Glutamatergic neuron (in vitro differentiated cells): ENCODE results near the gene TMEM242. TPM values are rescaled to one million over a fixed set of nuclear protein-coding genes. Genes with fewer than 3 reads are reported as not detected.

Source experiments
- DNase-seq: peaks from one replicate; pipeline ENCODE4 v3.0.0; 2022
- H3K27ac Mint-ChIP-seq: one replicate; pipeline ENCODE4 v1.8.0; 2020; ENCODE audit warnings: mild to moderate bottlenecking, mixed read lengths, inconsistent platforms; ENCODE audit not compliant: unreplicated experiment
- H3K27me3 Mint-ChIP-seq: one replicate; pipeline ENCODE4 v1.8.0; 2020; ENCODE audit warnings: mild to moderate bottlenecking, moderate library complexity, mixed read lengths, inconsistent platforms; ENCODE audit not compliant: unreplicated experiment
- H3K36me3 Mint-ChIP-seq: one replicate; pipeline ENCODE4 v1.8.0; 2020; ENCODE audit warnings: mild to moderate bottlenecking, mixed read lengths, inconsistent platforms; ENCODE audit not compliant: unreplicated experiment
- H3K4me1 Mint-ChIP-seq: one replicate; pipeline ENCODE4 v1.8.0; 2020; ENCODE audit warnings: mild to moderate bottlenecking, low read depth, mixed read lengths, inconsistent platforms; ENCODE audit not compliant: unreplicated experiment
- H3K4me3 Mint-ChIP-seq: one replicate; pipeline ENCODE4 v1.8.0; 2020; ENCODE audit warnings: mild to moderate bottlenecking, mixed read lengths, inconsistent platforms; ENCODE audit not compliant: unreplicated experiment
- H3K9me3 Mint-ChIP-seq: one replicate; pipeline ENCODE4 v1.8.0; 2020; ENCODE audit warnings: mild to moderate bottlenecking, moderate library complexity, mixed read lengths, inconsistent platforms; ENCODE audit not compliant: unreplicated experiment
- total RNA-seq: library from RNA; stranded (reverse); fragmentation: NEBNext Ultra II Directional; extraction: Animal tissue kit (Norgen Biotek cat#: 25700); gene quantifications from one replicate; pipeline ENCODE4 v1.2.1, GENCODE V29; 2021; ENCODE audit not compliant: unreplicated experiment
- TF ChIP-seq, protein P1 (sequence below): fragments of 200-600 bp; sonication (generic); IDR thresholded peaks from one replicate; pipeline ENCODE4 v1.5.0; 2021; ENCODE audit not compliant: partially characterized antibody, unreplicated experiment

The TMEM242 gene
- total RNA-seq, 1 donor from 2014 or later, result 19.7 TPM

DNA sequence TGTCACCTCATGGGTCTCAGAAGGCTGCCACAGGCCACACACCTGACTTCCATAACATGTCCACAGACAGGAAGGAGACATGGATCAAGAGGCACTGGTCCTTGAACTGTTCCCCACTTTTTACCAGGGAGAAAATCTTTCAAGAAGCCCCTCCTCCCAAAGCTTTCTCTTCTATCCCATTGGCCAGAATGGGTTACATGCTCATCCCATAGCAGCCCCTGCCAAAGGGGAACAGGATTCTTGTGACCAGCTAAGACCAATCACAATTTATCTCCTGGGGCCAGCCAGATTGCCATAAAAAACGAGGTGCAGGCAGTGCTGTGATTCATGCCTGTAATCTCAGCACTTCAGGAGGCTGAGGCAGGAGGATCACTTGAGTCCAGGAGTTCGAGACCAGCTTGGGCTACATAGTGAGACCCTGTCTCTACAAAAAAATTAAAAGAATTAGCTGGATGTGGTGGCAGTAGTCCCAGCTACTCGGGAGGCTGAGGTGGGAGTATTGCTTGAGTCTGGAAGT lies 59.4 kb downstream of the TMEM242 start:
- peaks cover 5% of the 10 kb centered on the region for H3K4me1 Mint-ChIP-seq
- no peaks in the 10 kb centered on the region for H3K36me3 Mint-ChIP-seq
- no peak overlapping the region for H3K27ac Mint-ChIP-seq
- no peak overlapping the region for H3K4me3 Mint-ChIP-seq
- TF ChIP-seq, protein P1, sequence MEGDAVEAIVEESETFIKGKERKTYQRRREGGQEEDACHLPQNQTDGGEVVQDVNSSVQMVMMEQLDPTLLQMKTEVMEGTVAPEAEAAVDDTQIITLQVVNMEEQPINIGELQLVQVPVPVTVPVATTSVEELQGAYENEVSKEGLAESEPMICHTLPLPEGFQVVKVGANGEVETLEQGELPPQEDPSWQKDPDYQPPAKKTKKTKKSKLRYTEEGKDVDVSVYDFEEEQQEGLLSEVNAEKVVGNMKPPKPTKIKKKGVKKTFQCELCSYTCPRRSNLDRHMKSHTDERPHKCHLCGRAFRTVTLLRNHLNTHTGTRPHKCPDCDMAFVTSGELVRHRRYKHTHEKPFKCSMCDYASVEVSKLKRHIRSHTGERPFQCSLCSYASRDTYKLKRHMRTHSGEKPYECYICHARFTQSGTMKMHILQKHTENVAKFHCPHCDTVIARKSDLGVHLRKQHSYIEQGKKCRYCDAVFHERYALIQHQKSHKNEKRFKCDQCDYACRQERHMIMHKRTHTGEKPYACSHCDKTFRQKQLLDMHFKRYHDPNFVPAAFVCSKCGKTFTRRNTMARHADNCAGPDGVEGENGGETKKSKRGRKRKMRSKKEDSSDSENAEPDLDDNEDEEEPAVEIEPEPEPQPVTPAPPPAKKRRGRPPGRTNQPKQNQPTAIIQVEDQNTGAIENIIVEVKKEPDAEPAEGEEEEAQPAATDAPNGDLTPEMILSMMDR, result no peak
- H3K27me3 Mint-ChIP-seq, result peaks cover 3% of the 10 kb centered on the region
- no peak for DNase-seq
- H3K9me3 Mint-ChIP-seq, result peaks cover 2% of the 10 kb centered on the region

DNA sequence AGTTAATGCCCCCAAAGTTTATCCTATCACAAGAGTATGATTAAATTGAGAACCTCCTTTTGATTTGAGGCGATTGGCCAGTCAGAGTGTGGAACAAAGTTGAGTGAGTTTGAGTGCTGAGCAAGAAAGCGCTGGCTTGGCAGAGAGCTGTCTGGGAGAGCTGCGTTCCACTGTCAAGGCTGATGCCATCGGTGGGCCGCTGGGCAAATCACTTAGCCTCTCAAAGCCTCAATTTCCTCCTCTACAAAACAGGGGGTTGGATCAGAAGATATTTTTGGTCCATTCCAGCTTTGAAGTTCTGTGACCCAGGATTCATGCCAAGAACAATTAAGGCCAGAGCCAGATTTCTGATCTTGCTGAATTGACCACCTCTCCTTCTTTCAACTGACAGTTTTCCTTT lies 60.2 kb downstream of the TMEM242 start:
- Mint-ChIP-seq H3K4me1 (peaks cover 5% of the 10 kb centered on the region), H3K36me3 (no peaks in the 10 kb centered on the region), H3K27ac (no peak overlapping the region), H3K9me3 (peaks cover 2% of the 10 kb centered on the region), H3K4me3 (no peak overlapping the region), H3K27me3 (peaks cover 3% of the 10 kb centered on the region)
- TF ChIP-seq, protein P1, result no peak
- no peak for DNase-seq

DNA sequence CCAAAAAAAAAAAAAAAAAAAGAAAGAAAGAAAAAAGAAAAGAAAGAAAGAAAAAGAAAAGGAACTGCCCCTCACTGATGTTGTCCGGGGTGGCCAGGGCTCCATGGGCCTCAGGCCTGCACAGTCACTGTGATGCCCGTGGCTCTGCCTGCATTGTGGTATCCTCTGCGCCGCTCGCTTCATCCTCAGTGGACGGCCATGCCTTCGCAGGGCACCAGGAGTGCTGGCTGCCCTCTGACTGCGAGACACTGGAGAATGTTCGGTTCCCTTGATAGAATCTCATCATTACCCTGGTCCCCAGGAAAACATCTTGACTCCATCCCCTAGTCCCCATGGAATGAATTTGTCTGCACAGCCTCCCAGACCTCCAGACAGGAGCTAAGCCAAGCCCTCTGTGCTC lies 61.7 kb downstream of the TMEM242 start:
- TF ChIP-seq, protein P1, result no peak
- H3K27ac Mint-ChIP-seq, result no peak overlapping the region
- H3K27me3 Mint-ChIP-seq, result peaks cover 3% of the 10 kb centered on the region
- no peaks in the 10 kb centered on the region for H3K36me3 Mint-ChIP-seq
- peaks cover 2% of the 10 kb centered on the region for H3K9me3 Mint-ChIP-seq
- no peak for DNase-seq
- no peak overlapping the region for H3K4me3 Mint-ChIP-seq
- no peaks in the 10 kb centered on the region for H3K4me1 Mint-ChIP-seq

DNA sequence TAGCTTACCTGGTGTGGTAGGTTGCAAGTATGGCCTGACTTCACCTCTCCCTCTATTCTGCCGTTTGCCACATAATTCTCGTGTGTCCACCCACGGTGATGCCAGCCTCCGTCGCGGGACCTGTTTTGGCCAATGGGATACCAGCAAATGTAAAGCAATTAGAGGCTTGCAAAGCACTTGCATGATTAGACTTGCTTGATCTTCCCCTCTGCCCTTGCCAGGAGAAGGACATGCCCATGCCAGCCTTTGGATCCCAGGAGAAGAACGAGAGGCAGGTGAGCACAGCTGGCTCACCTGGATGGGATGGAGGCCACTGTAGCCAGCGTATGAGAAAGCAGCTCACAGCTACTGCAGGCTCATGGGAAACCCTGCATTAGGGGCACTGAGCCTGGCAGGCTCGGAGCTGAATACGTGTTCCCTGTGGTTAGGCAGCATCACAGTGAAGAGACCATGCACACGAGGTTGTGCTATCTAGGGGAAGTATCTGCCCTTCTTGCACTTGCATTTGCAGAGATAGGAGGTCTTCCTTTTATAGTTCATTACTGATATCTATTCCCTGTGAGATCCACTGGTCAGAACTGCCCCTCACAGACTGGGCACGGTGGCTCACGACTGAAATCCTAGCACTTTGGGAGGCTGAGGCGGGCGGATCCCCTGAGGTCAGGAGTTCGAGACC lies 62.4 kb downstream of the TMEM242 start:
- TF ChIP-seq, protein P1, result no peak
- Mint-ChIP-seq H3K27ac (no peak overlapping the region), H3K27me3 (peaks cover 3% of the 10 kb centered on the region), H3K4me3 (no peak overlapping the region), H3K9me3 (peaks cover 2% of the 10 kb centered on the region), H3K4me1 (no peaks in the 10 kb centered on the region), H3K36me3 (no peaks in the 10 kb centered on the region)
- DNase-seq, result no peak

DNA sequence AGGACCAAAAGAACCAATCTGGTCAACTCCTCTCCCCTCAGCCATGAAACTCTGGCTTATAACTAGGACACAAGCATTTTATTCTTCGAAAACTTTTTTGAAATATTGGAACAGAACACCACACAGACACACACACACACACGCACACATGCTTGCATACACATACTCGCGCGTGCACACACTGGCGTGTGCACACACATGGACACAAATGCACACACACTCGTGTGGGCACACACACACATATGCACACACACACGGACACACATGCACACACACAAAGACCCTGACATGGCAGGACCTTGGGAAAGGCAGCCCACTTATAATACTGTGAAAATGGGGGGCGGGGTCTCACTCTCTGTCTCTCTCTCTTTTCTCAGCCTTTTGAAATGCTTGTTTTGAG lies 63.9 kb downstream of the TMEM242 start:
- no peak overlapping the region for H3K4me3 Mint-ChIP-seq
- TF ChIP-seq, protein P1, result no peak
- H3K27ac Mint-ChIP-seq, result no peak overlapping the region
- peaks cover 9% of the 10 kb centered on the region for H3K9me3 Mint-ChIP-seq
- H3K36me3 Mint-ChIP-seq, result no peaks in the 10 kb centered on the region
- H3K4me1 Mint-ChIP-seq, result no peaks in the 10 kb centered on the region
- peaks cover 3% of the 10 kb centered on the region for H3K27me3 Mint-ChIP-seq
- no peak for DNase-seq
